ENCODE results near the gene NOXO1.

NOXO1 gene

GRCh38 chr16:1993731-1994131 lies 12.5 kb upstream of the NOXO1 start:
- no peak for DNase-seq

GRCh38 chr16:1992704-1993317 lies 11.5 kb upstream of the NOXO1 start:
- no peak for DNase-seq

- peak; percentile 63 for DNase-seq
Observed at GRCh38 chr16:1991948-1992703, 10.9 kb upstream of the NOXO1 start.

- no peak for DNase-seq
Observed at GRCh38 chr16:1991588-1991947, 10.3 kb upstream of the NOXO1 start.

- no peak for DNase-seq
Observed at GRCh38 chr16:1991135-1991551, 9.9 kb upstream of the NOXO1 start.

- DNase-seq = no peak
Observed at GRCh38 chr16:1990351-1991134, 9.3 kb upstream of the NOXO1 start.

GRCh38 chr16:1990101-1990350 lies 8.8 kb upstream of the NOXO1 start:
- DNase-seq = no peak

- DNase-seq = no peak
Observed at GRCh38 chr16:1989209-1990100, 8.2 kb upstream of the NOXO1 start, which contains the start of gene SYNGR3. Gene SYNGR3 (plus strand): TSS chr16:1989970. CDS start chr16:1990103, 133 bp downstream.

- no peak for DNase-seq
Observed at GRCh38 chr16:1987198-1987597, 5.9 kb upstream of the NOXO1 start.

GRCh38 chr16:1985466-1986150 lies 4.3 kb upstream of the NOXO1 start:
- no peak for DNase-seq

GRCh38 chr16:1984347-1985225 lies 3.3 kb upstream of the NOXO1 start:
- DNase-seq = no peak

GRCh38 chr16:1983544-1984346 lies 2.5 kb upstream of the NOXO1 start, which contains the start of gene GFER:
Gene GFER (plus strand): TSS chr16:1984193. CDS start chr16:1984219, 26 bp downstream.
- peak; percentile 5 for DNase-seq

GRCh38 chr16:1982991-1983543 lies 1.8 kb upstream of the NOXO1 start:
- DNase-seq = no peak

- DNase-seq = no peak
Observed at GRCh38 chr16:1982013-1982433, 754 bp upstream of the NOXO1 start.

- no peak for DNase-seq
Observed at GRCh38 chr16:1980770-1981087, 540 bp downstream of the NOXO1 start.

- DNase-seq = no peak
Observed at GRCh38 chr16:1980030-1980769, 1.1 kb downstream of the NOXO1 start.

- DNase-seq = peak; percentile 8
Observed at GRCh38 chr16:1979271-1980029, 1.8 kb downstream of the NOXO1 start.

GRCh38 chr16:1978476-1979120 lies 2.7 kb downstream of the NOXO1 start:
- no peak for DNase-seq

Measured in NCI-H1048 (cell line).